AG10803 (cell line): ENCODE data around the gene RBKS.
"Not testable (repeated sequence)": the region's sequence is repeated elsewhere in the genome, so short reads cannot be mapped to it uniquely, and the experiment has no call there.

Experiments
- DNase-seq: peaks from one replicate; pipeline ENCODE4 v3.0.0; 2010; ENCODE audit warnings: low read depth
- H3K4me3 ChIP-seq: 2 replicates; pipeline ENCODE4 v1.5.1; 2011; ENCODE audit warnings: mild to moderate bottlenecking, low read length, control low read depth
- TF ChIP-seq, protein P1 (sequence below): conservative IDR thresholded peaks from 2 replicates; pipeline ENCODE4 v1.5.1; 2011; ENCODE audit warnings: mild to moderate bottlenecking, low read length, control low read depth, inconsistent platforms

RBKS gene

DNA sequence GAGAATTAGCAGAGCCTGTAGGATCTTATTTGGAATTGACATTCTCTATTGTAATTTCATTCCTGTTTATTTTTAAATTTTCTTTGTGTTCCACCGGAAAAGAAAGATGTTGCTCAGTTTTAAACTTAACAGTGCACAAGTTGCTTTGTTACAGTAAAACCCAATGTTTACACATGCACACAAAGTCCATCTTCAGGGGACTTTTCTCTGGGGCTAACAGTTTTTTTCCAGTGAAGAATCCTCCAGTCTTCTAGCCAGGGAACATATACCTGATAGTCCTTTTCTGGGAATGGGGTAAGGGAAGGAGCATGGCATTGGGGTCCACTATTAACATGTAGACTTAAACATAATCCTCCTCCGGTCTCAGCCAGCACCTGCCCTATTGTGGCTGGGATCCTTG is 143.9 kb downstream of the RBKS start:
- DNase-seq = no peak
- no peak overlapping the region for H3K4me3 ChIP-seq
- TF ChIP-seq, protein P1, sequence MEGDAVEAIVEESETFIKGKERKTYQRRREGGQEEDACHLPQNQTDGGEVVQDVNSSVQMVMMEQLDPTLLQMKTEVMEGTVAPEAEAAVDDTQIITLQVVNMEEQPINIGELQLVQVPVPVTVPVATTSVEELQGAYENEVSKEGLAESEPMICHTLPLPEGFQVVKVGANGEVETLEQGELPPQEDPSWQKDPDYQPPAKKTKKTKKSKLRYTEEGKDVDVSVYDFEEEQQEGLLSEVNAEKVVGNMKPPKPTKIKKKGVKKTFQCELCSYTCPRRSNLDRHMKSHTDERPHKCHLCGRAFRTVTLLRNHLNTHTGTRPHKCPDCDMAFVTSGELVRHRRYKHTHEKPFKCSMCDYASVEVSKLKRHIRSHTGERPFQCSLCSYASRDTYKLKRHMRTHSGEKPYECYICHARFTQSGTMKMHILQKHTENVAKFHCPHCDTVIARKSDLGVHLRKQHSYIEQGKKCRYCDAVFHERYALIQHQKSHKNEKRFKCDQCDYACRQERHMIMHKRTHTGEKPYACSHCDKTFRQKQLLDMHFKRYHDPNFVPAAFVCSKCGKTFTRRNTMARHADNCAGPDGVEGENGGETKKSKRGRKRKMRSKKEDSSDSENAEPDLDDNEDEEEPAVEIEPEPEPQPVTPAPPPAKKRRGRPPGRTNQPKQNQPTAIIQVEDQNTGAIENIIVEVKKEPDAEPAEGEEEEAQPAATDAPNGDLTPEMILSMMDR = no peak

DNA sequence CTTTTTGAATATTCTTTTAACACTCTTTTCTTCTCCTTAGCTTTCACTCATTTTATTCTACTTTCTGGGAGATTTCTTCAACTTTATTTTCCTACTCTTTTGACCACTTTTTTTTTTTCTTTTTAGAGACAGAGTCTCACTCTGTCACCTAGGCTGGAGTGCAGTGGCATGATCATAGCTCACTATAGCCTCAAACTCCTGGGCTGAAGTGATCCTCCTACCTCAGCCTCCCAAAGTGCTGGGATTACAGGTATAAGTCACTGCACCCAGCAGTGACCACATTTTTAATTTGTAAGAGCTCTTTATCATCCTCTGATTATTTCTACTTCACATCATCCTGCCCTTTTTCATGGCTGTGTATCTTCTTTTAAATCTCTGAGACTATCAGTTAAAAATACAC is 144.7 kb downstream of the RBKS start:
- not testable (repeated sequence) for H3K4me3 ChIP-seq, DNase-seq

DNA sequence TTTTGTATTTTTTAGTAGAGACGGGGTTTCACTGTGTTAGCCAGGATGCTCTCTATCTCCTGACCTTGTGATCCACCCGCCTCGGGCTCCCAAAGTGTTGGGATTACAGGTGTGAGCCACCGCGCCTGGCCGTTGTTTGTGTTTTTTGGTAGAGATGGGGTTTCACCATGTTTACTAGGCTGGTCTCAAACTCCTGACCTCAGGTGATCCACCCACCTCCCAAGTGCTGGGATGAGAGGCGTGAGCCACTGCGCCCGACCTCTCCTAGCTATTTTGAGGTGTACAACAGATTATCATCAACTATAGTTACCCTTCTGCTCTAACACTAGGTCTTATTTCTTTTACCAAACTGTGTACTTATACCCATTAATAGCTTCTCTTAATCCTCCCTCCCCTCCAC is 147.6 kb downstream of the RBKS start:
- TF ChIP-seq, protein P1 = no peak
- no peak overlapping the region for H3K4me3 ChIP-seq
- DNase-seq = no peak

DNA sequence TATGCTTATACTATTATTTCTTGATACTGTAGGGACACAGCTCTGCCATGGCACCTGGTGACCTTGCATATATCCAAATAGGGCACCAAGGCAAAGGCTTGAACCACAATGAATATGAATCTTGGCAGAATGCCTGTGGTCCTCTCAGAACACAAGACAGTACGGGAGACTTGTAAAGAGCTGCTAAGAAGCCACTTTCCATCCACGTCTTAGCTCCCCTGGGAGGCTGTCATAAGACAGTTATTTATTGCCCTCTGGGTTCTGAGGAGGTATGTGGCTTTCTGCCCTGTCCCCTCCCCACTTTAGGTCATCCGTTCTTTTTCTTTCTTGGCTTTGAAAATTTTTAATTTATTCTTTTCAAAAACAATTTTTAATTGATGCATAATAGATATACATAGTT is 148.5 kb downstream of the RBKS start:
- TF ChIP-seq, protein P1 = no peak
- DNase-seq = no peak
- H3K4me3 ChIP-seq = no peak overlapping the region

DNA sequence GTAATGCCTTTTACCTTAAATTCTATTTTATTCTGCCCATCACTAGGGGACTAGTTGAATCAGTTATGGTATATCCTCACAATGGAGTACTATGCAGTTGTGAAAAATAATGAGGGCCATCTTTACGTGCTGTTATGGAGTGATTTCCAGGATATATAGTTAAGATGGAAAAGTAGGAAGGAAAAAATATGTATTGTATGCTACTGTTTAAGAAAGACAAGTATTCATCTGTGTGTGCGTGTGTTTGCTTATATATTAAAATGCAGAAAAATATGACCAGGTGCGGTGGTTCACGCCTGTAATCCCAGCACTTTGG is 151.2 kb downstream of the RBKS start:
- DNase-seq = no peak
- TF ChIP-seq, protein P1 = no peak
- no peak overlapping the region for H3K4me3 ChIP-seq

DNA sequence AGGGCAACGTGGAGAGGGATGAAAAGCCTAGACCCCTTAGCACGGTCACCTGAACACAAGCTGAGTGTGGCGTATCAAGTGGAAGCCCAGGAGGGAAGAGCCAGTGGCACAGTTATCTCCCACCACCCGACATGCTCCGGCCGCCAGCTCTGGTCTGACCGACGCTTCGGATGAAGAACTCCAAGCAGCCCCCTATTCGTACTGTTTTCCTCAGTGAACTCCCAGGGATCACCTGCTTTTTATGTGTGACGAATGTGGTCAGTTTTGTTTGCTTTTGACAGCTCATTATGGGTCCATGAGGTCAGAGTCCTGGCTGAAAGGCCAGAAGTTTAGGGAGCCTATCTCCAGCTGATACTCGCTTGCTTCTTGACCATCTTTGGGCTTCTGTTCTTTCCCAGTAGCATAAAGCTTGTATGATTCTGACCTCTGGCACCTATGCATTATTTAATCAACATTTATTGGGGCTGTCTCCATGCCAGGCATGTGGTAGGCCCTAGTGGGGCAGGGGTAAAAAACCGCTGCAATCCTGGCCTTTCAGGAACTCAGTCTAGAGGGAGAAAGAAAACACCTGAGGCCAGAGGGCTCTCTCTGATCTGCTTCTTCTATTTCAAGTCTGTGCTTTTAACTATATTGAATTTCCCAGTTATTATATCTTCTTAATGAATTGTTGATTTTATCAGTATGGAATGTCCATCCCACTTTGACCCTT is 151.7 kb downstream of the RBKS start:
- DNase-seq = no peak
- H3K4me3 ChIP-seq = no peak overlapping the region
- TF ChIP-seq, protein P1 = no peak

DNA sequence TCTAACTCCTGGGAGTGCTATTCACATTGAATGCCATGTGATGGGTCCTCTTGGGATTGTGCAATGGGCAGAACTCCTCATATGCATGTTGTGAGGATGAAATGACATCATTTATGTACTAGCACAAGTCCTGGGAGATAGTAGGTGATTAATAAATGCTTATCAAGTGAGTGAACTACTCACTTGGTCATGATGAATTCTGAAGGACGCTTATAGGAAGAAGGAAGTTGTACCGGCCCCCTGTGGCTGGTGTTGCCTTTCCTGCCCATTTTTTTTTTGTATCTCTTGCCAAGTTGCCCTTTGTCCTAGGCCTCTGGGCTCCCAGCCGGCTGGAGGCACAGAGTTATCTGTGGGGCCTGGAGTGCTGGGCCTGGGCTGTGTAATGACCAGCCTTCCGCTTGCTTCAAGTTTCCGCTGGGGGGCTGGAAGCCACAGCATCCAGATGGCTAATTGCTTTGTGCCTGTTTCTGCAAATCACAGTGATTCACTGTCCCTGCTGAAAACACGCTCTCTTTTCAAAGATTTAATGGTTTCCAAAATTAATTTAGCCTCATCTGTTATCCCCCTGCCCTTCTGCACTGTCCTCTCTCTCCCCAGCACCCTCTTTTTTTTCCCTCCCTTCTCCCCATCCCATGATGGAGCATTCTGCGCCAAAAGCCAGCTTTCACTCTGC is 152.4 kb downstream of the RBKS start:
- peak; percentile 76 for DNase-seq
- H3K4me3 ChIP-seq = no peak overlapping the region
- TF ChIP-seq, protein P1 = no peak; the same call in 1 of the 2 replicates
